ENCODE data around the gene CPVL. TPM values are rescaled to one million over a fixed set of nuclear protein-coding genes. Genes with fewer than 3 reads are reported as not detected.
A peak's percentile ranks its signal among the peaks of the same experiment; 100 is the strongest.

The CPVL gene
- total RNA-seq, 2 donors from 2014 or later: 32.4 to 53.3 TPM

DNA sequence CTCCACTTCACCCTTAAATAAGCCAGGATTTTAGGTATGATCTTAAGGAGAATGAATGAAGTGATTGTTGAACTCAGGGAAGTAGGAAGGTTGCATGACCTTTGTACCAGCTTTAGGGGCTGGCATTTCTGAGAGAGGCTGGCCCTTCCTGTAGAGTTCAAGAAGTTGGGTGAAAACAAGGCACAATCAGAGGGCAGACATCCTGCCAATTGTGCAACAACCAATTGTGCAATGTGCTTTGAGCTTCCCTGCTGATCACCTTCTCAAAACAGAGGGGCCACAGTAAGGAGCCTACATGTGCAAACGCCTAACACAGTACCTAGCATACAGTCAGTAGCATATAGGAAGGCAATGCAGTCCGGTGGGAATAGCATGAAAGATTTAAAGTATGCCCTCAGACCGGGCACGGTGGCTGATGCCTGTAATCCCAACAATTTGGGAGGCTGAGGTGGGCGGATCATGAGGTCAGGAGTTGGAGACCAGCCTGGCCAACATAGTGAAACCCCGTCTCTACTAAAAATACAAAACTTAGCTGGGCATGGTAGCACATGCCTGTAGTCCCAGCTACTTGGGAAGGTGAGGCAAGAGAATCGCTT lies 5.4 kb downstream of the CPVL start:
- peaks cover 2% of the 10 kb centered on the region for H3K4me1 ChIP-seq (ENCODE audit: control insufficient read depth, insufficient read depth, low read length)
- TF ChIP-seq, protein P1, sequence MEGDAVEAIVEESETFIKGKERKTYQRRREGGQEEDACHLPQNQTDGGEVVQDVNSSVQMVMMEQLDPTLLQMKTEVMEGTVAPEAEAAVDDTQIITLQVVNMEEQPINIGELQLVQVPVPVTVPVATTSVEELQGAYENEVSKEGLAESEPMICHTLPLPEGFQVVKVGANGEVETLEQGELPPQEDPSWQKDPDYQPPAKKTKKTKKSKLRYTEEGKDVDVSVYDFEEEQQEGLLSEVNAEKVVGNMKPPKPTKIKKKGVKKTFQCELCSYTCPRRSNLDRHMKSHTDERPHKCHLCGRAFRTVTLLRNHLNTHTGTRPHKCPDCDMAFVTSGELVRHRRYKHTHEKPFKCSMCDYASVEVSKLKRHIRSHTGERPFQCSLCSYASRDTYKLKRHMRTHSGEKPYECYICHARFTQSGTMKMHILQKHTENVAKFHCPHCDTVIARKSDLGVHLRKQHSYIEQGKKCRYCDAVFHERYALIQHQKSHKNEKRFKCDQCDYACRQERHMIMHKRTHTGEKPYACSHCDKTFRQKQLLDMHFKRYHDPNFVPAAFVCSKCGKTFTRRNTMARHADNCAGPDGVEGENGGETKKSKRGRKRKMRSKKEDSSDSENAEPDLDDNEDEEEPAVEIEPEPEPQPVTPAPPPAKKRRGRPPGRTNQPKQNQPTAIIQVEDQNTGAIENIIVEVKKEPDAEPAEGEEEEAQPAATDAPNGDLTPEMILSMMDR (conservative IDR thresholded peaks at IDR 0.05): no peak
- peaks cover 26% of the 10 kb centered on the region for H3K27me3 ChIP-seq (ENCODE audit: control insufficient read depth, insufficient read depth, low read length, poor library complexity, severe bottlenecking)
- no peak for DNase-seq
- no peak overlapping the region for H3K27ac ChIP-seq (ENCODE audit: low read depth, low read length)
- H3K9ac ChIP-seq (ENCODE audit: extremely low read depth, low read length, poor library complexity, severe bottlenecking): no peak overlapping the region
- WGBS, 2 experiments (ENCODE audit: insufficient coverage in 1 of 2, insufficient read length in 1 of 2): 94 to 97% methylated on average over 6 to 7 of the region's 7 CpGs
- no peak overlapping the region for H3K4me3 ChIP-seq (ENCODE audit: low read length)
- Mint-ChIP-seq H3K27ac (no peak overlapping the region), H3K36me3 (ENCODE audit: low read depth) (no peaks in the 10 kb centered on the region), H3K9me3 (peaks cover 8% of the 10 kb centered on the region), H3K4me3 (no peak overlapping the region), H3K27me3 (ENCODE audit: insufficient read depth) (peaks cover 33% of the 10 kb centered on the region), H3K4me1 (peaks cover 20% of the 10 kb centered on the region)
- no peaks in the 10 kb centered on the region for H3K36me3 ChIP-seq (ENCODE audit: control insufficient read depth, insufficient read depth, low read length)
- no peaks in the 10 kb centered on the region for H3K9me3 ChIP-seq (ENCODE audit: control insufficient read depth, low read length)

DNA sequence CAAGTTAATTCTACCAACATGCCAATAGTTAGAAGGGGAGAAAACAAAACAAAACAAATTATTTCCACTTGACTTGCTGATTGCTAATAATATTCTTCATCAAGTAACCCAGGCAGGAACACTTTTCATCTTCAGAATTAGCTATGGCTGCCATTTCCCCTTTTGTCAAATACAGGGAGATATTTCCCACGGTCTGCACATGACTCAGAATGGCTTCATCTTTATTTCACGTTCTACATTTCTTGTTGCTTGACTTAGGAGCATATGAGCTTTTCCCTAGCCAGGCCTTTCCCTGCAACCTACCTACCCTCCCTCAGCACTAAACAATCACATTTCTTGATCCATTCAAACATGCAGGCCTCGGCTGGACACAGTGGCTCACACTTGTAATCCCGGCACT lies 6.5 kb downstream of the CPVL start:
- H3K9me3 ChIP-seq (ENCODE audit: control insufficient read depth, low read length): no peaks in the 10 kb centered on the region
- peak overlapping the region; percentile 40 for H3K27ac ChIP-seq (ENCODE audit: low read depth, low read length)
- TF ChIP-seq, protein P1 (conservative IDR thresholded peaks at IDR 0.05): no peak
- no peak for DNase-seq
- Mint-ChIP-seq H3K27ac (no peak overlapping the region), H3K36me3 (ENCODE audit: low read depth) (no peaks in the 10 kb centered on the region), H3K4me3 (no peak overlapping the region), H3K27me3 (ENCODE audit: insufficient read depth) (peaks cover 21% of the 10 kb centered on the region), H3K9me3 (peaks cover 11% of the 10 kb centered on the region), H3K4me1 (peaks cover 12% of the 10 kb centered on the region)
- peaks cover 15% of the 10 kb centered on the region for H3K27me3 ChIP-seq (ENCODE audit: control insufficient read depth, insufficient read depth, low read length, poor library complexity, severe bottlenecking)
- 90 to 91% methylated on average over 2 to 4 of the region's 4 CpGs for WGBS, 2 experiments (ENCODE audit: insufficient coverage in 1 of 2, insufficient read length in 1 of 2)
- no peak overlapping the region for H3K9ac ChIP-seq (ENCODE audit: extremely low read depth, low read length, poor library complexity, severe bottlenecking)
- no peak overlapping the region for H3K4me3 ChIP-seq (ENCODE audit: low read length)
- H3K36me3 ChIP-seq (ENCODE audit: control insufficient read depth, insufficient read depth, low read length): no peaks in the 10 kb centered on the region
- H3K4me1 ChIP-seq (ENCODE audit: control insufficient read depth, insufficient read depth, low read length): no peaks in the 10 kb centered on the region

GRCh38 chr7:29139191-29139590 lies 7.1 kb downstream of the CPVL start:
- Histone ChIP-seq H3K9me3 (ENCODE audit: control insufficient read depth, low read length) (no peaks in the 10 kb centered on the region), H3K27me3 (ENCODE audit: control insufficient read depth, insufficient read depth, low read length, poor library complexity, severe bottlenecking) (peaks cover 9% of the 10 kb centered on the region), H3K4me1 (ENCODE audit: control insufficient read depth, insufficient read depth, low read length) (no peaks in the 10 kb centered on the region), H3K4me3 (ENCODE audit: low read length) (no peak overlapping the region), H3K27ac (ENCODE audit: low read depth, low read length) (no peak overlapping the region), H3K36me3 (ENCODE audit: control insufficient read depth, insufficient read depth, low read length) (no peaks in the 10 kb centered on the region), H3K9ac (ENCODE audit: extremely low read depth, low read length, poor library complexity, severe bottlenecking) (no peak overlapping the region)
- no peak overlapping the region for H3K27ac Mint-ChIP-seq
- H3K4me3 Mint-ChIP-seq: no peak overlapping the region
- peaks cover 17% of the 10 kb centered on the region for H3K27me3 Mint-ChIP-seq (ENCODE audit: insufficient read depth)
- H3K4me1 Mint-ChIP-seq: peaks cover 12% of the 10 kb centered on the region
- DNase-seq: no peak
- H3K9me3 Mint-ChIP-seq: peaks cover 11% of the 10 kb centered on the region
- TF ChIP-seq, protein P1 (conservative IDR thresholded peaks at IDR 0.05): no peak
- no peaks in the 10 kb centered on the region for H3K36me3 Mint-ChIP-seq (ENCODE audit: low read depth)
- 90% methylated on average over 2 of the region's 2 CpGs for WGBS, 2 experiments (ENCODE audit: insufficient coverage in 1 of 2, insufficient read length in 1 of 2)
